Measurements from ENCODE around the gene TMEM132E. TPM values are rescaled to one million over a fixed set of nuclear protein-coding genes. Genes with fewer than 3 reads are reported as not detected.

TMEM132E gene
- total and polyA plus RNA-seq, 12 donors: 0.04 to 0.09 TPM; not detected in 10

- TF ChIP-seq CTCF (IDR thresholded peaks at IDR 0.05): no peak
- no peaks in the 10 kb centered on the region for H3K4me1 ChIP-seq
- ATAC-seq (no peak), DNase-seq (no peak)
- H3K27me3 ChIP-seq: peaks cover 0 to 81% (median 48%) of the 10 kb centered on the region in 7 donors
- intact Hi-C loops (cut with DNase I): no loop called here
- H3K36me3 ChIP-seq: no peaks in the 10 kb centered on the region
- WGBS, 2 donors: 47 to 68% methylated on average over 2 of the region's 2 CpGs
- H3K27ac ChIP-seq: no peak overlapping the region
- H3K4me3 ChIP-seq: no peak overlapping the region
- no peaks in the 10 kb centered on the region for H3K9me3 ChIP-seq
Observed at GRCh38 chr17:34598161-34598776, 18.9 kb downstream of the TMEM132E start.

- no peaks in the 10 kb centered on the region for H3K36me3 ChIP-seq
- 43 to 56% methylated on average over 3 of the region's 3 CpGs for WGBS, 2 donors
- DNase-seq (no peak), ATAC-seq (no peak)
- peaks cover 0 to 75% (median 28%) of the 10 kb centered on the region in 7 donors for H3K27me3 ChIP-seq
- H3K4me1 ChIP-seq: no peaks in the 10 kb centered on the region
- H3K4me3 ChIP-seq: no peak overlapping the region
- H3K9me3 ChIP-seq: no peaks in the 10 kb centered on the region
- H3K27ac ChIP-seq: no peak overlapping the region
- no peak for TF ChIP-seq CTCF (IDR thresholded peaks at IDR 0.05)
- intact Hi-C loops (cut with DNase I): loop anchor here in 1 of 10 donors (10.0 kb wide), 1 partner anchor 57 kb away; no protein-coding TSS in a partner anchor
Observed at GRCh38 chr17:34601416-34601815, 22.0 kb downstream of the TMEM132E start.

- no peak for ATAC-seq
- Histone ChIP-seq H3K27ac (no peak overlapping the region), H3K27me3 (peaks cover 0 to 69% (median 33%) of the 10 kb centered on the region in 7 donors), H3K4me3 (no peak overlapping the region), H3K36me3 (no peaks in the 10 kb centered on the region), H3K4me1 (no peaks in the 10 kb centered on the region), H3K9me3 (no peaks in the 10 kb centered on the region)
- TF ChIP-seq CTCF (IDR thresholded peaks at IDR 0.05): no peak
- intact Hi-C loops (cut with DNase I): loop anchor here in 1 of 10 donors (10.0 kb wide), 1 partner anchor 59 kb away; no protein-coding TSS in a partner anchor
- 88 to 91% methylated on average over 3 of the region's 3 CpGs for WGBS, 2 donors
- no peak for DNase-seq
Observed at GRCh38 chr17:34603974-34604373, 24.6 kb downstream of the TMEM132E start.

- no peak overlapping the region for H3K27ac ChIP-seq
- H3K36me3 ChIP-seq: no peaks in the 10 kb centered on the region
- peak in 1 of 8 donors; percentile 22 for ATAC-seq
- DNase-seq: peak in 1 of 2 donors; percentile 8
- no peak for TF ChIP-seq CTCF (IDR thresholded peaks at IDR 0.05)
- no peaks in the 10 kb centered on the region for H3K9me3 ChIP-seq
- intact Hi-C loops (cut with DNase I): loop anchor here in 1 of 10 donors (10.0 kb wide), 1 partner anchor 62 kb away; no protein-coding TSS in a partner anchor
- WGBS, 2 donors: 41 to 45% methylated on average over 5 of the region's 5 CpGs
- no peaks in the 10 kb centered on the region for H3K4me1 ChIP-seq
- peaks cover 0 to 71% (median 47%) of the 10 kb centered on the region in 7 donors for H3K27me3 ChIP-seq
- no peak overlapping the region for H3K4me3 ChIP-seq
Observed at GRCh38 chr17:34606763-34607162, 27.4 kb downstream of the TMEM132E start.
